ENCODE measurements around the gene ANKS1B.

Gene ANKS1B

DNA sequence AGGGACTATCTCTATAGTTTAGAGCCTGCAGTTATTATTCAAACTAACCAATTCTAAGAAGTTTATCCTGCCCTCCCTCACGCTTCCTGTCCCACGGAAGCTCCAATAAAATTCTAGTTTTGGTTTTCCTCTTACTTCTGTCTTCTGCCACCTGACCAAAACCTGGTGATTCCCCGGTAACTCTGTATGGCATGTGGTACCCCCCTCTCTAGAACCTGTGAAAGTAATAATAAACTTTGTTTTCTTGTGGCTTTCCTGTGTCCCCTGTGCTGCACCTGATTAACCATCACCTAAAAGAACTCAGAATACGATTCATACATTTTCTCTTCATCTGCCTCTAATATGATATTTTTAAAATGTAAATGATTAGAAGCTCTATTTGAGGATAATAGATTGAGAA lies 959.9 kb downstream of the ANKS1B start:
- ATAC-seq (ENCODE audit: low read depth) (no peak), DNase-seq (ENCODE audit: low spot score in 2 of 2) (no peak)
- Mint-ChIP-seq H3K27ac (no peak overlapping the region), H3K36me3 (no peaks in the 10 kb centered on the region), H3K9me3 (peaks cover 1% of the 10 kb centered on the region), H3K4me1 (no peaks in the 10 kb centered on the region), H3K4me3 (no peak overlapping the region), H3K27me3 (peaks cover 3% of the 10 kb centered on the region)

DNA sequence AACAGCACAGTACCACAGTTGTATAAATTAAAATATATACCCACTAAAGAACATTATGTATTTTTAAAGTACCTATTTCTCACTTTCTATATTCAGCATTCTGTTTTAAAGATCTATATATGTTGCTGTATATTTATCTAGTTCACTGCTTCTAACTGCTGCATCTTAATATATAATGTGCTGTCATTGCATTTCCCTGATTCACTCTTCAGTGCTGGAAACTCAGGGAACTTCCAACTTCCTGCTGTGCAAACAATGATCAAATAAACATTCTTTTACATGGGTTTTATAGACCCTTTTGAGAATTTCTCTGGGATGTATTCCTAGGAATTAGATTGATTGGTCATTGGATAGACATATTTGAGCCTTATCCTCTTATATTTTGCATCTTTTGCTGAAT lies 960.5 kb downstream of the ANKS1B start:
- Mint-ChIP-seq H3K9me3 (peaks cover 1% of the 10 kb centered on the region), H3K4me3 (no peak overlapping the region), H3K36me3 (no peaks in the 10 kb centered on the region), H3K27ac (no peak overlapping the region), H3K4me1 (no peaks in the 10 kb centered on the region), H3K27me3 (peaks cover 3% of the 10 kb centered on the region)
- no peak for ATAC-seq (ENCODE audit: low read depth)
- DNase-seq (ENCODE audit: low spot score in 2 of 2): no peak

DNA sequence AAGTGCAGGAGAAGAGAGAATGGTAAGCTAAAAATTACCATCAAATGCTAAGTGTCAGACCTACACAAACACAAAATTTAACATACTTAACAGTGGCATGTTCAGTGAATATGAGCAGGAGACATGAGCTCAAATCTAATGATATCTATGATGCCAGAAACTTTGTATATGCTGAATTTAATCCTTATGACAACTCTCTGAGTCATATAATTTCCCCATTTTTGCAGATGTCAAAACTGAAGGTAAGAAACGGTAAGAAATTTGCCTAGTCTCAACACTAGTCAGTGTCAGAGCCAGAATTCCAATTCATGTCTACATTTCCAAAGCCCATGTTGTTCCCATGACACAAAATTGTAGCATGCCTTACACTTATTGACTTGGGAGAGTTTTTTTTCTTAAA lies 963.9 kb downstream of the ANKS1B start:
- Mint-ChIP-seq H3K4me1 (no peaks in the 10 kb centered on the region), H3K36me3 (no peaks in the 10 kb centered on the region), H3K27ac (no peak overlapping the region), H3K27me3 (peaks cover 3% of the 10 kb centered on the region), H3K9me3 (peaks cover 3% of the 10 kb centered on the region), H3K4me3 (no peak overlapping the region)
- ATAC-seq (ENCODE audit: low read depth) (no peak), DNase-seq (ENCODE audit: low spot score in 2 of 2) (no peak)

DNA sequence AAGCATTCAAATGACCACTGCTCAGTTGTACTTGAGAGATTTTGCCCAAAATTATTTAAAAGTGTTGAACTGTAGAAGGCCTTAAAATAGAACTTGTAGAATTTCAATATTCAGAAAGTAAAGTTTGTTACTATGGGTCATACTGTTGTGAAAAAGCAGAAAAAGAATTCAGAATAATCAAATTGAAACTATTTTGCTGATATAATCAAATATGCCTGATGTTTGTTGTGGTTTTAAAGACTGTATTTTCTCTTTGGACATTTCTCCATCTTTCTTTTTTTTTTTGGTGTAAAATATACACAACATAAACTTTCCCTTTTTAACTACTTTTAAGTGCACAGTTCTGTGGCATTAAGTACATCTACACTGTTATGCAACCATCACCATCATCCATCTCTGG lies 964.9 kb downstream of the ANKS1B start:
- Mint-ChIP-seq H3K9me3 (peaks cover 6% of the 10 kb centered on the region), H3K4me3 (no peak overlapping the region), H3K36me3 (no peaks in the 10 kb centered on the region), H3K27me3 (peaks cover 4% of the 10 kb centered on the region), H3K4me1 (no peaks in the 10 kb centered on the region), H3K27ac (no peak overlapping the region)
- no peak for DNase-seq (ENCODE audit: low spot score in 2 of 2)
- no peak for ATAC-seq (ENCODE audit: low read depth)

DNA sequence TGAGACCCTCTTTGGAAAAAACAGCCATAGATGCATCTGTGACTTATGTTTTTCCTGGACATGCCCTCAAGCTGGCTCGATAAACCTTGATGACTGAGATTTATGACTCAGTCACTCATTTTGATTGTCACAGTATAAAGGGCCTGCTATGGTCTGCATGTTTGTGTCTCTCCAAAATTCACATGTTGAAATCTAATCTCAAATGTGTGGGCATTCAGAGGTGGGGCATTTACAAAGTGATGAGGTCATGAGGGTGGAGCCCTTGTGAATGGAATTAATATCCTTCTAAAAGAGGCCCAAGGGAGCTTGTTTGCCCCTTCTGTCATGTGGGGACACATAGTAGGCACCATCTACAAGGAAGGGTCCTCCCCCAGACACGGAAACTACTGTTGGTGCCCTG lies 966.8 kb downstream of the ANKS1B start:
- no peak overlapping the region for H3K27ac Mint-ChIP-seq
- no peak overlapping the region for H3K4me3 Mint-ChIP-seq
- H3K4me1 Mint-ChIP-seq: no peaks in the 10 kb centered on the region
- H3K36me3 Mint-ChIP-seq: no peaks in the 10 kb centered on the region
- peaks cover 3% of the 10 kb centered on the region for H3K27me3 Mint-ChIP-seq
- peaks cover 6% of the 10 kb centered on the region for H3K9me3 Mint-ChIP-seq
- ATAC-seq (ENCODE audit: low read depth): no peak
- DNase-seq (ENCODE audit: low spot score in 2 of 2): no peak

DNA sequence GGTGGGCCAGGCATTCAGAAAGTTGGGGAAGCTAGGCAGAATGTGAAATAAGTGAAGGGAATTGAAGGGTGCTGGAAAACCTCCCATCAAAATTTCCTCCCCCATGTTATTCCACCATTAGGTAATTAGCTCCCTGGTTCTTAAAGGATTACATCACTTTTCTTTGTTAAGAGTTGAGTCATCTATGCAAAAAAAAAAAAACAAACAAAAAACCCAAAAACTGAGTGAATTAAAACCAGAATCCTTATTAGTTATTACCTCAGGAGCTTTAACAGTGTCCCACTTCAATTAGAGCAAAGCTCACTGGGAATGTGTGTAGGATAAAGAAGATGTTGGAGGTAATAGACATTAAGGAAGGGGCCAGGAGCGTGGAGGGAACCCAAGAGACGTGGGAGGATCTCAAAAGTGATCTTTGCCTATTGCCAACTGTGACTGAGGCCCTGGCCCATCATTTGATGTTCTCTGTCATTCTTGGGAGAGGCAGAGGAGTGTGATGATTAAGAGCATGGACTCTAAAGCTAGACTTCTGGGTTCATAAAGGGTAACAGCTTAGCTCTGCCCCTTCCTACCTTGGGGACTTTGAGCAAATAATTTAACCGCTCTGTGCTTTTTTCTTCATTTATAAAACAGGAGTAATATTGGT lies 975.0 kb downstream of the ANKS1B start:
- Mint-ChIP-seq H3K27me3 (peaks cover 2% of the 10 kb centered on the region), H3K27ac (no peak overlapping the region), H3K4me1 (no peaks in the 10 kb centered on the region), H3K9me3 (peaks cover 1% of the 10 kb centered on the region), H3K4me3 (no peak overlapping the region), H3K36me3 (no peaks in the 10 kb centered on the region)
- no peak for ATAC-seq (ENCODE audit: low read depth)
- DNase-seq (ENCODE audit: low spot score in 2 of 2): no peak

DNA sequence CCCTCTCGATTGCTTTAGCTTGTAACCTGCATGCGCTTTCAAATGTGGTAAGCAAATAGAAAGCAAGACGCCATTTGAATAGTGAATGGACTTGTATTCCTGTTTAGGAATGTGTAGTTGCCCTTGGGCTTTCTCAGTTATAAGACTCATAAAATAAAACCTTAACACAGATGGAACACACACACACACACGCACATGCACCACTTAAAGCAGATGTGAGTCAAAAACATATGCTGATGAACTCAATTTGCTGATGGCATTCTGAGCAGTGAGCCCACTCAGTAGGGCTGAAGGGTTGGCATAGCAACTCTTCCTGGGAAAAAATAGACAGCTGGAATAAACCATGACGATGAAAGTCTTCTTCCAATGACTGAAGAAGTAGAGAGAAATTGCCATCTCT lies 979.1 kb downstream of the ANKS1B start:
- Mint-ChIP-seq H3K27ac (no peak overlapping the region), H3K36me3 (no peaks in the 10 kb centered on the region), H3K9me3 (no peaks in the 10 kb centered on the region), H3K4me1 (no peaks in the 10 kb centered on the region), H3K4me3 (no peak overlapping the region), H3K27me3 (peaks cover 6% of the 10 kb centered on the region)
- ATAC-seq (ENCODE audit: low read depth) (no peak), DNase-seq (ENCODE audit: low spot score in 2 of 2) (no peak)

DNA sequence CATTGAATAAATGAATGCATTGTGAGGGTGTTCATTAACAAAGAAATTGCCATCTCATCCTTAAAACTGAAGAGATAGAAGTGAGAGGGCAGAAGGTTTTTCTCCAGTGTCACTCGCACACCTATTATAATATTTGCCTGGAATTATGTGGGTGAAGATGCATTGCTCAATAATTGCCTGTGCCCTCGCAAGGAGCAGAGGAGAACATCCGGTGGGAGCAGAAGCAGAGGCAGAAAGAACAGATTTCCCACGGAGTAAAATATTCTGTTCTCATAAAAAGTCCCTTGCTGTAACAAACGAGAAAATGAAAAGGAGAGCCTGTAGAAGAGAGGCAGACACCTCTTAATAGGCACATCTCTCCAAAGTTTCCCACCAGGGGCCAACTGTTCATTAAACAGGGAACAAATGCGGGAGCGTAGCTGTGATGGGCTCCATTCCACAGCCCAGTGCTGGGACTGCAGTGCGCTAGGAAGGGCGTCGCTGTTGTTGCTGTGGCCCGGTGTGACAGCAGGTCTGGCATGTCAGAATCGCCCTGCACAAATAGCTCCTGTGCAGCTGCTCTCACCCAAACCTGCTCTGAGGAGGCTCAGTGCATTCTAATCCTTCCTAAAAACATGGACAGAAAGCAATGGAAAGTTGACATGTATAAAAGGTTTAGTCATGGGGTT lies 979.8 kb downstream of the ANKS1B start:
- H3K4me1 Mint-ChIP-seq: no peaks in the 10 kb centered on the region
- peaks cover 6% of the 10 kb centered on the region for H3K27me3 Mint-ChIP-seq
- H3K9me3 Mint-ChIP-seq: no peaks in the 10 kb centered on the region
- no peaks in the 10 kb centered on the region for H3K36me3 Mint-ChIP-seq
- ATAC-seq (ENCODE audit: low read depth): no peak
- no peak for DNase-seq (ENCODE audit: low spot score in 2 of 2)
- no peak overlapping the region for H3K4me3 Mint-ChIP-seq
- H3K27ac Mint-ChIP-seq: no peak overlapping the region

DNA sequence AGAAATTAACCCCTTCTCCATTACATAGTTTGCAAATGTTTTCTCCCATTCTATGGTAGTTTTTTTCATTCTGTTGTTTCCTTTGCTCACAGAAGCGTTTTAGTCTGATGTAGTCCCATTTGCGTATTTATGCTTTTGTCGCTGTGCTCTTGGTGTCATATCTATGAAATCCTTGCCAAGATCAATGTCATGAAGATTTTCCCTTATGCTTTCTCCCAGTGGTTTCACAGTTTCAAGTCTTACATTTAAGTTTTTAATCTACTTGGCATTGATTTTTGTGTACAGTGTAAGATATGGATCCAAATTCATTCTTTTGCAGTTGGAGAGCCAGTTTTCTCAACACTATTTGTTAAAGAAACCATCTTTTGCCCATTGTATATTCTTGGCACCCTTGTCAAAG lies 982.0 kb downstream of the ANKS1B start:
- Mint-ChIP-seq H3K4me3 (no peak overlapping the region), H3K27me3 (peaks cover 4% of the 10 kb centered on the region), H3K9me3 (no peaks in the 10 kb centered on the region), H3K27ac (no peak overlapping the region), H3K36me3 (no peaks in the 10 kb centered on the region), H3K4me1 (no peaks in the 10 kb centered on the region)
- no peak for DNase-seq (ENCODE audit: low spot score in 2 of 2)
- ATAC-seq (ENCODE audit: low read depth): no peak

DNA sequence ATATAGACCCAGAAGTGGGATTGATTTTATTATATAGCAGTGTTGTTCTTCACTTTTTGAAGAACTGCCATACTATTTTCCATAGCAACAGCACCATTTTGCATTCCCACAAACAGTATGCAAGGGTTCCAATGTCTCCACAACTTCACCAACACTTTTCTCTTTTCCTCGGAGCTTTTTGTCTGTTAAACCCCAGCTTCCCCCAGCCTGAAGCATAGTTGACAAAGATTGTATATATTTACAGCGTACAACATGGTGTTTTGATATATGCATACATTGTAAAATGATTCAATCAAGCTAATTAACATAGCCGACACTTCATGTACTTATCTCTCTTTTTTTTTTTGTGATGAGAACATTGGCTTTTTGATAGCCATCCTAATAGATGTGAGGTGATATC lies 982.6 kb downstream of the ANKS1B start:
- Mint-ChIP-seq H3K27ac (no peak overlapping the region), H3K27me3 (peaks cover 4% of the 10 kb centered on the region), H3K36me3 (no peaks in the 10 kb centered on the region), H3K4me1 (no peaks in the 10 kb centered on the region), H3K4me3 (no peak overlapping the region), H3K9me3 (no peaks in the 10 kb centered on the region)
- ATAC-seq (ENCODE audit: low read depth): no peak
- DNase-seq (ENCODE audit: low spot score in 2 of 2): no peak

DNA sequence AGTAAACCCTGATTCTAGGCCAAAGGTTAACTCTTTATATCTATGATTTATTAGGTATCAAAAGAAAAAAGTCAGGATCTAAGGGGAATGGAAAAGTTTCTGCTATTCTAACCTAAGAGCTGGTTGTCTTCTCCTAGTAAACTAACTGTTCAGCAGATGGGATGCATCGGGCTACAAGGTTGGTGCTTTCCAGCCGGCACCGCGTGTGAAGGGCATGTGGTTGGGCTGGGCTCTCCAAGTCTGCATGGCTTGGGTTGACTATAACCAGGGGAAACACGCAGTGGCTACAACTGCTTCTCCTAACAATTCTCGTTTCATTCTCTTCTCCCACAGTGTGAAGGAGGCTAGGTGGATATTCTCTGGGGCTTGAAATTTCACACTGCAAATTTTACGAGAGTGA lies 985.2 kb downstream of the ANKS1B start:
- no peak overlapping the region for H3K27ac Mint-ChIP-seq
- no peaks in the 10 kb centered on the region for H3K4me1 Mint-ChIP-seq
- no peaks in the 10 kb centered on the region for H3K36me3 Mint-ChIP-seq
- H3K27me3 Mint-ChIP-seq: peaks cover 4% of the 10 kb centered on the region
- DNase-seq (ENCODE audit: low spot score in 2 of 2) (no peak), ATAC-seq (ENCODE audit: low read depth) (no peak)
- H3K9me3 Mint-ChIP-seq: no peaks in the 10 kb centered on the region
- no peak overlapping the region for H3K4me3 Mint-ChIP-seq

DNA sequence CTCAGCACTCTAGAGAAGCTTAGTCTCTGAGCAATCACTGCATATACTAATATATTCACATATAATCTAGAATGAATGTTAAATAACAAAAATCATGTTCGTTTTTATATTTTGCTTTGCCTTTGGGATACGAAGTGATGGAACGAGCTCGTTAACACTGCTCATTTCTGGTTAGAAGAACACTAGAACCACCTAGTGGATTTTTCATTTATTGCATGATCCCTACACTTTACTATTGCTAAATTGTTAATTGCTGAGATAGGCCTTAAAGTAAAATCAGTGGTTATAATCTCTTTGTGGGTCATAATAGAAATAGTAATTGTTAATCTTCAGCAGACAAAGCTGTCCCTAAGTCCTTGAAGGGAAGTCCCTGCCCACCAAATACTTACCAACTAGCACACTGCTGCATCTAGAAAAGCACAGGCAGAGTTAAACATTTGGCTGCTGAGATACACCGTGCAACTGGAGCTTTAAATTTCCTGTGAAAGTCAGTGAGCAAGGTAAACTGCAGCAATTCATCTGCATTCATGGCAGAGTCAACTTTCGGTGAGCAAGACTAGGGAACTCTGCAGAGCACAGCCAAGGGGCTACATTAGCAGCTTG lies 985.9 kb downstream of the ANKS1B start:
- ATAC-seq (ENCODE audit: low read depth): no peak
- Mint-ChIP-seq H3K36me3 (no peaks in the 10 kb centered on the region), H3K4me1 (no peaks in the 10 kb centered on the region), H3K4me3 (no peak overlapping the region), H3K9me3 (no peaks in the 10 kb centered on the region), H3K27me3 (no peaks in the 10 kb centered on the region), H3K27ac (no peak overlapping the region)
- DNase-seq (ENCODE audit: low spot score in 2 of 2): no peak

DNA sequence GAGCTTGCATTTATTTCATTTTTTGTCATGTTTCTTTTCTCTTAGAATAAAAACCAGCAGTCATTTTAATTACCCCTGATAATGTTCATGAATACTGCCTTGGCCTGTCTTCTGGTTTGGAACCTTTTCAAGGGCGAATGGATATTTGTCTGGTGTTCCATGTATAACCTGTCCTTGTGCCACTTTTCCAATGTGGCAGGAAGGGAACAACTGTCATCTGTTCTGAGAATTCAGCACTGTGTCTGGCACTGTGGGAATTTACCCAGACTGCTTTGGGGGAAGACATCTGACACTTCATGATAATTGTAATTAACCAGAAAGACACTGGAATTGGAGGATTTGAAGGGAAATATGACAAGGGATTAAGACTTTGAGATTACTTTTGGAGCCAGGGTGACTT lies 986.8 kb downstream of the ANKS1B start:
- DNase-seq (ENCODE audit: low spot score in 2 of 2): no peak
- no peak overlapping the region for H3K4me3 Mint-ChIP-seq
- no peak overlapping the region for H3K27ac Mint-ChIP-seq

DNA sequence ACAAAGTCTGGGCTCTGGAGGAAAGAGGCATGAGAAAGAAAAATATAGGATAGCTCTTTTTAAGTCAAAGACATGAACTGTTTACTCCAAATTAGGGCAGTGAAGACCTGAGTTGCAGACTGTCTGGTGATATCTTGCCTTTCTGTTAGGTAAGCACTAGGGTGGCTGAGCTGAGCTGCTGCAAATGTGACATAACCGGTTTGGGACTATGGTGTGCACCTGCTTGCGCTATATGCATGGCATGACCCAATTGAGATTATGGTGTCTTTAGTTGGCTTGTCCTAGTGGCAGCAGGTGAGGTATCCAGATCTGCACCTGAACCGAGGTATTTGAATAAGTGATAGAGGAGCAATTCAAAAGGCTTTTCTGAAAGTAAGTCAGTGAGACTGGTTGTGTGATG lies 994.1 kb downstream of the ANKS1B start:
- Mint-ChIP-seq H3K4me3 (no peak overlapping the region), H3K27me3 (peaks cover 4% of the 10 kb centered on the region), H3K4me1 (no peaks in the 10 kb centered on the region), H3K36me3 (no peaks in the 10 kb centered on the region), H3K27ac (no peak overlapping the region), H3K9me3 (peaks cover 6% of the 10 kb centered on the region)
- no peak for ATAC-seq (ENCODE audit: low read depth)
- DNase-seq (ENCODE audit: low spot score in 2 of 2): no peak

More for the DNA sequence above, 986.8 kb downstream of the ANKS1B start:
- no peaks in the 10 kb centered on the region for H3K9me3 Mint-ChIP-seq
- no peaks in the 10 kb centered on the region for H3K27me3 Mint-ChIP-seq
- no peaks in the 10 kb centered on the region for H3K4me1 Mint-ChIP-seq
- ATAC-seq (ENCODE audit: low read depth): no peak
- H3K36me3 Mint-ChIP-seq: no peaks in the 10 kb centered on the region

DNA sequence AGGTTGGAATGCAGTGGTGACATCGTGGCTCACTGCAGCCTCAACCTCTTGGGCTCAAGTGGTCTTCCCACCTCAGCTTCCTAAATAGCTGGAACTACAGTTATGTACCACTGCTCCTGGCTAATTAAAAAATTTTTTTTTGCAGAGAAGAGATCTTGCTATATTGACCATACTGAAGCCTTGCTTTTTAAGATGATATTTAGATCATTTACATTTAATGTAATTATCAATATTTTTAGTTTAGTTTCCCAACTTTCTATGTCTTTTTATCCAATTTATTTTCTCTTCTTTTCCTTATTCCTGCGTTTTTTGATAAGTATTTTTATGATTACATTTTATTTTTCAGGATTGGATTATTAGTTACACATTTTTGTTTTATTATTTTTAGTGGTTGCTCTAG lies 999.6 kb downstream of the ANKS1B start:
- H3K27me3 Mint-ChIP-seq: peaks cover 2% of the 10 kb centered on the region
- no peaks in the 10 kb centered on the region for H3K4me1 Mint-ChIP-seq
- no peak overlapping the region for H3K27ac Mint-ChIP-seq
- ATAC-seq (ENCODE audit: low read depth) (no peak), DNase-seq (ENCODE audit: low spot score in 2 of 2) (no peak)
- H3K36me3 Mint-ChIP-seq: no peaks in the 10 kb centered on the region
- no peak overlapping the region for H3K4me3 Mint-ChIP-seq
- H3K9me3 Mint-ChIP-seq: peaks cover 7% of the 10 kb centered on the region

Measured in memory B cell (primary cell).